NB4 (cell line): ENCODE data around the gene TMUB1.

Experiments used
- CTCF ChIP-seq: IDR thresholded peaks from one replicate; pipeline ENCODE4 v1.5.1; 2012; ENCODE audit warnings: low read depth, low read length
- MAX ChIP-seq: IDR thresholded peaks from 2 replicates; pipeline ENCODE4 v1.6.1; 2011; ENCODE audit warnings: low read depth, low read length
- POLR2A ChIP-seq: IDR thresholded peaks from 2 replicates; pipeline ENCODE4 v1.6.1; 2011; ENCODE audit warnings: mild to moderate bottlenecking; ENCODE audit not compliant: insufficient read length; ENCODE audit errors: extremely low read depth

GRCh38 chr7:151078233-151079040, 4.9 kb downstream of the TMUB1 start:
- no peak for TF ChIP-seq CTCF
- no peak for TF ChIP-seq POLR2A
- TF ChIP-seq MAX: no peak
